Measurements from ENCODE around the gene INSYN2B.
A peak's percentile ranks its signal among the peaks of the same experiment; 100 is the strongest.

Gene INSYN2B

DNA sequence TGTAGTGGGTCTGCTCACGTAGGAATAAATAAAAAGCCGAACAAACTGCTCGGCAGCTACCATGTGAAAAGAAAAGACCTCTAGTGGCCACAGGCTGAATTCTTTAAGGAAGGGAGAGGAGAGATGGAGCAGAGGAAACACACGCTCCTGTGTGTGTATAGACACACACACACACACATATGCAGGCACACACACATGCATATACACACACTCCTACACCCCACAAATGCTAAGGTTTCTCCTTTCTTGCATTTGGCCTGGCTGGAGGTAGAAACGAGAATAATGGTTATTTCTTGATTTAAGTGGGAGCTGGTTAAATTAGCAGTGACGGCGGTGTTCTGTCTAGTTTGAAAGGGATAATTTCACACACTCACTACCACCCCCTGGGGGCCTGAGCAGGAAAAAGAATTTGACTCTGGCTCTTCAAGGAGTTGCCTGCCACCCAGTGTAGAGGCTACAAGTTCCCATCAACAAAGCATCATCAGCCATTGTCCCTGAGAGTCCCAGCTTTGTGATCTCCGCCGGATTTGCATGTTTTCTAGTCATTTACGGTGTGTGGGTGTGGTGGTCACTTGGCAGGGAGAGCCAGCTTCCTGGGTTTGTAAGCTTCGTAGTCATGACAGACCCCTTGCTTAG lies at the start of gene INSYN2B:
Gene INSYN2B (minus strand): TSS at position 78 of the 636 bp plus-strand sequence. CDS start 96,597 bp downstream, outside the sequence.
- DNase-seq (ENCODE audit: low read depth), result peak; percentile 71

DNA sequence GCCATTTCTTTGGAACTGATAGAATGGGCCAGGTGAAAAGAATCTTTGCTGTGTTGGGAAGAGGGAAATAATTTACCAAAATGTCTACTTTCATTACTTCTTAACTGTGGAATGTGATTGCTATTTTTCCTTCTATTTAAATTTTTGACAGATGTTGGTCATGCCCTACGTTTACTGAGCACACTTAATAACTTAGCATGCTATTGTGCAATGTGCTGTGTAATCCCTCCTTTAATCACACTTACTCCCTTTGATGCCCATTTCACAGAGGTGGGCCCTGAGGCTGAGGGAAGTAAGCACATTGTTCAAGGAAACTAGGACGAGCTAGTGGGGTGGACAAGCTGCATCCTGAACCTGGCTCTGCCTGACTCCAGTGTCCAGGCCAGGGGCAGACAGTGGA lies 47.8 kb upstream of the INSYN2B start:
- peak; percentile 0 for DNase-seq (ENCODE audit: low read depth)

DNA sequence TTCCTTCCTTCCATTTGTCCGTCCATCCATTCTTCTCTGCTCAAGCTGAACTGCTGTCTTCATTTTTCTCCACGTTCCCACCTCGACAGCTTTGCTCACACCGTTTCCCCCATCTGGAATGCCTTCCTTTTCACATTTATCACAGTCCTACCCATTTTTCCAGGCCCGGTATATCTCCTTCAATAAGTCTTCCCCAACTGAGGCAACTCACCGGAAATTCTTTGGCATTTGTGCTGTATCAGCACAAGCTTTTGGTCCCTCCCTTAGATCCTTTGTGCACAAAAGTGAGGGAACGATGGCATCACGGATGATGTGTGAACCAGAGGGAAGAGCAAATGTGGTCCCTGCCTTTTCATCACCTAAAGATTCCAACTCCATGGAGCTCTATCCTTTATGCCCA lies 45.6 kb upstream of the INSYN2B start:
- no peak for DNase-seq (ENCODE audit: low read depth)

DNA sequence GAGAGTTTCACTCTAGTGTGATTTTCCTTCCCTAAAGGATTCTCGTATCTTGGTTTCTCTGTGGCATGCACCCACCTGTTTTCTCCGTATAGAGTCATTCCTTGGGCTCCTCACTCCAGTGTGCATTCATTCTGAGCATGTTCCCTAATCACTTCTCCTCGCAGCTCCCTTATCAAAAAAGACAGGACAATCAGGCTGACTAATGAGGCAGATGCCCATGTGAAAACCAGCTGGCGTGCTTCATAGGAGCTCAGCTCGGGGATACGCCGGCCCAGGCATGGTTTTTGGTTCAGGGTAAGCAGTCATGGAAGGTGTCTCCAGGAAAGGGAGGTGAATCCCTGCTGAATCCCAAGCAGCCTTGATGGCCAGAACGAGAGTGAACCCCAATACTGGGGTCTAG lies 41.2 kb upstream of the INSYN2B start:
- no peak for DNase-seq (ENCODE audit: low read depth)

DNA sequence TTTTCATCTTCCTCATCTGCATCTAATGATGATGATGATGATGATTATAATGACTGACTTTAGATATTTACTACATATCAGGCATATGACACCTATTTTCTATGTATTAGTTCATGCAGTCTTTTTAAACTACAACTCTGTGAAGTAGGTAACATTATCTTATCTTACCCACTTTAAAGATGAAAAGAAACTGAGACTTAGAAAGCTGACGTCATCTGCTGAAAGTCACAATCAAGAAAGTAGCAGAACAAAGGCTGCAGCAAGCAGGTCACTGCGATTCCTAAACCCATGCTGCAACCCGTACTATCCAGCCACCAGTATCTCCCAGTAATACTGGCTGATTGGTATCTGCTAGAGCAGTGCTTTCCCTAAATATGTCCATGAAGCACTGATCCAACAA lies 40.1 kb upstream of the INSYN2B start:
- DNase-seq (ENCODE audit: low read depth), result no peak

DNA sequence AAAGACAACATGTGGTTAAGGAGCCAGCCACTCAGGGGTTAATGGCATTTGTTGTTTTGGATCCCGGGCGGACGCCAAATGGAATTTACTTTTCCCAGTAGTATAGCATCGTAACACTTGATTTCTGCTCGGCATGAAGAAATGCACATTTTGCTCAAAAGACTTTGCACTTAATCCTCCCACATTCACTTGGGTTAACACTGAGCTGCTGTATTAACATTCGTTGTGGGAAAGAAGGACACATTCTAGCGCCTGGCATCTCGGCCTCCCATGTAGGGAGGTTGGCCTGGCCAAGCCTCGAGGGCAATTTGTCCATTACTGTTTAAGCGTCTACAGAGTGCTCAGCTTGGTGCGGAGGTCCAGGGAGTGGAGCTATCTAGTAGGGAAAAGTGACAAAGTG lies 32.3 kb upstream of the INSYN2B start:
- DNase-seq (ENCODE audit: low read depth), result no peak

DNA sequence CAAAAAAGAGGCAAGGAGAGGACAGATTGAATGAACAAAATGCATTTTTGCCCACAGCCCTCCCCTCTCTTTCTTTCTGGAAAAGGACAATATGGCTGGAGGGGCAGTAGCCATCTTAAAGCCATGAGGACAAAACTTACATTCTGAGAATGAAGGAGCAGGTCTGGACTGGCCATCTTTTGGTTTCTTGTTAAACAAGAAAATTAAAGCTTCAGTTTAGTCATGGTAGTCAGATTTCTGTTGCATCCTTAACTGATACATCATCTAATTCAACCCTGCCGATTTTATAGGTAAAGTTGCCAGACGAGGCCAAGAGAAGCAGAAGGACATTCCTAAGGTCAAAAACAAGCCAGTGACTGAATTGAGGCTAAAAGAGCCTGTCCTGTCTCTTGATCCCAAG lies 31.5 kb upstream of the INSYN2B start:
- no peak for DNase-seq (ENCODE audit: low read depth)

DNA sequence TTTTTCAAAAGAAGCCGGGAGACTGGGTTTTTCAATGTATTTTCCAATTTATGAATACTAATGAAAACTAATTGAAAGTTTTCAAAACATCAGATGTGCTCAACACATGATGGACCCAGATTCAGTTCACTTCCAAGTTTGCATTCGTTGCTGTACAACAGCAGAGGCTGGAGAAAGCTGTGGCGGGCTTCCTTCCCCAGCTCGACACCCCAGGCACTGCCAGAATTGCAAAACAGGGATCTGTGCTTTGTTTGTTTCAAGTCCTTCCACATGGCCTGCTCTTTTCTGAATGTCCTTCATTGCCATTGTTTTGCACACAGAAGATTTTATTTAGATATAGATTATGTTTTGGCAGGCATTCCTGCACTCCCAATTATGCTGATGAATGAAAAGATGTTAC lies 30.3 kb upstream of the INSYN2B start:
- no peak for DNase-seq (ENCODE audit: low read depth)

DNA sequence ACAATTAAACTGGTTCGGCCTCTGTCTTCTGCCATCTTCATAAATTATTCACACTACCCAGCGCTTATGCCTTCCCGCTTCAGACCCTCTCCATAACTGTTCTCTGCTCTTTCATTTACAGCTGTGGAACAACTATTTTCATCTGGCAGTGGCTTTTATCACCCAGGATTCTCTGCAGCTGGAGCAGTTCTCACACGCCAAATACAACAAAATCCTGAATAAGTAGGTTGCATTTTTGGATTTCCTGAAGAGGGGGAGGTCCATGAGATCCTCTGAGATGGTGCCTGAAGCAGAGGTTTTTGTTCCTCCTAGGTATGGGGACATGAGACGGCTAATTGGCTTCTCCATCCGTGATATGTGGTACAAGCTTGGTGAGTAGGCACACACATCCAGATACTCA lies 28.1 kb upstream of the INSYN2B start:
- no peak for DNase-seq (ENCODE audit: low read depth)

DNA sequence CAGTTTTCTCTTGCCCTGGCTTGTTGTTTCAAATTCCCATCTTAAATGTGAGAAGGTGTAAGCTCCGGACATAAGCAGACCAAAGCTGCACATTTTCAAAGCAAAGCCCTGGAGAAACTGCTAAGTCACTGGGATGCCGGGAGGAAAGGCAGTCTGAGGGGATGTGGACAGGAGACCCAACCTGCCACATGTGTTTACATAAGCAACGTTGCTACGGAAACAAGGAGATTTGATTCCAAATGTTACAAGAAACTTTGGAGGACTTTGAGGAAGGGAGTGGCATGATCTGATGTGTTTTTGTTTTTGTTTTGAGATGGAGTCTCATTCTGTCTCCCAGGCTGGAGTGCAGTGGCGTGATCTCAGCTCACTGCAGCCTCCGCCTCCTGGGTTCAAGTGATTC lies 25.7 kb upstream of the INSYN2B start:
- no peak for DNase-seq (ENCODE audit: low read depth)

DNA sequence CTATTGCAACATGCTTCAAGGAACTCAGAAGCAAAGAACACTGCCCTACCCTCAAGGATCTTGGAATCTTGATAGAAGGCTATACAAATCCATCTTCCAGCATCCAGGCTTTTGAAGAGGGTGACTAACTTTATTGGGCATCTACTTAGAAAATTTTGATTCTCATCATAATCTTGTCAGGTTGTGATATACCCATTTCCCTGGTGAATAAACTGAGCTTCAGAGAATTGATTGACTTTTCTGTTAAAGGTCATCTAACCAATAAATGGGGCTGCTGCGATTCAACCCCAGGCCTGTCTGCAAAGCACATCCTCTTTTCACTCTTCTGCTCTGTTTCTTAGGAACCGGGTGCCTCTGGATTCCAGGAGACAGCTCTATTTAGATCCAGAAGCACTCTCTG lies 19.9 kb upstream of the INSYN2B start:
- no peak for DNase-seq (ENCODE audit: low read depth)

DNA sequence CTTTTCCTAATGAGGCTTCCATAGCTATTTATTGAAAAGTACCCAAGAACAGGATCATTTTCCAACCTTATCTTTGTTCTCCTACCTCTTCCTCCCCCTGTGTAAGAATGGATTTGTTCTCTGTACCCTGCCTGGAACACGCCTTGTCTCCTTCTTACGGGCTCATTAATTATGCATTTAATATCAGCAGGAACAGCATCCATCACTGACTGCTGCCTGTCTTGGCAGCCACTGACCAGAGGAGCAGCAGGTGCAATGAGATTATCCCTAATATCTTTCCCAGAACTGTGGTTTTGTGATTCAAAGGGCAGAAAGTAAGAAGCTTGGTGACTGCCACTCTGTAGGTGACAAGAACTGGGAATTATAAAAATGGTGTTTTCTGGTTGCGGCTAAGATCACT lies 19.3 kb upstream of the INSYN2B start:
- DNase-seq (ENCODE audit: low read depth), result no peak

DNA sequence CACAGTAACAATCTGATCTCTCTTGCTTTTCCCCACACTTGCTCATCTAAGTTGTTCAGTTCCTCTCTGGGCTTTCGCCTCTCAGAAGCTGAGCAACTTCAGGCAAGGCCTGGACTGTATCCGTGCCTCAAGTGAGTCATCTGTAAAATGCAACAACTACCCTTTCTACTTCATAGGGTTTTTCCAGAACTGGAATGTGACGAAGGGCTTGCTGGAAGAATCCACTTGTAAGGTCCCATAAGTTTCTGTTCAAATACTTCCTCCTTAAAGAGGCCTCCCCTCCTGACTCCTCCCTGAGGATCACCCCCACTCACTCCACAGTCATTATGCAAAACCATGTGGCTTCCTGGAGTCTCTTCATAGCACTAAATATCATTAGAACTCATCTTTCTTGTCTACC lies 17.5 kb upstream of the INSYN2B start:
- no peak for DNase-seq (ENCODE audit: low read depth)

DNA sequence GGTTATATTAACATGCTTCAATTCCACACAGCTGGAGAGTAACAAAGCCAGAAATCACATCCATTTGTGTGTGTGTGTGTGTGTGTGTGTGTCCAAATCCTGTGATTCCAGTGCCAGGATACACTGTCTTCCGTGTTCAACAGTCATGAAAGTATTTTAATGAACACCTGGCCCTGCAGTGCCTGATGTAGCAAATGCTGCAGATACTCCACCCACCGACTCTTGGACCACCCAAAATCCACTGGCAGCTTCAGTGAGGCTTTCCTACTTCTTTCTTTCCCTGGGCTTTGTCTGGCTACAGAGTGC lies 13.1 kb upstream of the INSYN2B start:
- no peak for DNase-seq (ENCODE audit: low read depth)

DNA sequence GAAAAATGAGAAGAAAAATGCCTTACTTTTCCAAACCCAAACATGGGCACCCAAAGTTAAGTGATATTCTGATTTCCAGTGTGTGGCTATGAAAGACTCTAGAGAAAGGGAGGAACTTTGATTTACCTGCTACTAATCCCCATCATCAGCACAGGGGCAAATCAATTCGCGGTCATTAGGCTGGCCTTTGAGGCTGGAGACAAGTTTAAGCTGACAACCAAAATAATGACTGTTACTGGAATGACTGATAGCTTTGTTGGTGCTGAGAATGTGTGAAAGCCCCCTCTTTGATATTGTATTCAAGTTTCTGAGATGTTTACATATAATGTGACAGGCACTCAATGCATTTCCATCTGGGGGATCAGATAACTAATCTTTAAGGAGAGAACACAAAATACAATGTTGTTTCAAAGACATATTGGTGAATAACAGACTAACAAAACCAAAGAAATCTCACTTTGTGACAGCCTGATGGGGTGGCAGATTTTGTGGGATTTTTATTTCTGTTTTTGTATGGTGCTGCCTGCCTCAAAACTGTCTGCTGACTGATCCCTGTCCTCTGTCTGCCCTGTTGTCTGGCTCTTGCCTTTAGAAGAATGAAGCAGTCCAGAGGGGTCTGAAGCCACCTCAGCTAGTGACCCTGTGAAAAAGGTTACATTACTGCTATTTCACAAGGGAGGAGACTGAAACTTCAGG lies 12.6 kb upstream of the INSYN2B start:
- no peak for DNase-seq (ENCODE audit: low read depth)

DNA sequence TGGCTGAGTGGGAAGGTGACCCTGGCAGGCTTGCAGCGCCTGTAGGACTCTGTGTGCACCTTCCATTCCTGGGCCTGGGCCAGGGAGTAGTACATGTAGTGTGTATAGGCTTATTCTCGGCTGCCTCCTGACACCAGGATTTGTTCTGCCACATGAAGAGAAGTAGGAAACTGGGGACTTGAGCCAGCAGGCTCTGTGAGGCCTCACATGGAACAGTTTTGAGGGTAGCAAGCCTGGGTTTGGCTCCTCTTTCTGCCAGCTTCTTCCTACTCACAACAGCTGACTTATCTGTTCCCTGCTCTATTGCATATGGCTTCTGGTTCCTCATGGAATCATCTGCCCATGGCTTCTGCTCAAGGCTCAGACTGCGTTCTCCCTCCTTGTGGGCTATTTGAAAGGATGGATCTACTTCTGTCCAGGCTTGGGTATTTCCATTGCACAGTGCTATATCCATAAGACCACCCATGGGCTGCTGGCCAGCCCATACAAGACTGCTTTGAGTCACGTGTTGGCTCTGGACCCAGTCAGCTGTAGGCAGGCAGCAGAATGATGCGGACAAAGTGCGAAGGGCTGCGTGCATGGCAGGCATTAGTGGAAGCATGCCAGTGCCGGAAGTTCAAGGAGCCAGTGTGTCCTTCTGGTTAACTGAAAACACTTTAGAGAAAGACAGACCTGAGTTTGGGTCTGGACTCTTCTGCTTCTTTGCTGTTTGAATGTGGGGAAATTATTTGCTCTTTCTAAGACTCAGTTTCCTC lies 11.0 kb upstream of the INSYN2B start:
- no peak for DNase-seq (ENCODE audit: low read depth)

DNA sequence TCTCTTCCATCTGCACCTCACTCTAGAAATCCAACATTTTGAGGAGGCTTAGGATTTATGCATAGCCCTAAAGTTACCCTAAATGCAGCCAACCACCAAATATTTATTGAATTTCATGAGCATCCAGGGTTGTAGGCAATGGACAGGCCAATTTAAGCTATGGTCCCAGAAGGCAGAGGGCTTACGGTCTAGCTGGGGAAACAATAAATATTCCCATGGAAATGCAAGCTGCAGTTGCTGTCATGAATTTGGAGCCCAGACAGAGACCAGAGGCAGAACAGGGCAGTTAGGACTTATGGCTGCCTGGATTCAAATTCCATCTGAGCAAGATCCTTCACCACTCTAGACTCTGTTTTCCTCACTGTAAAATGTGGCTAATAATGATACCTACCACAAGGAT lies 9.1 kb upstream of the INSYN2B start:
- DNase-seq (ENCODE audit: low read depth), result no peak

DNA sequence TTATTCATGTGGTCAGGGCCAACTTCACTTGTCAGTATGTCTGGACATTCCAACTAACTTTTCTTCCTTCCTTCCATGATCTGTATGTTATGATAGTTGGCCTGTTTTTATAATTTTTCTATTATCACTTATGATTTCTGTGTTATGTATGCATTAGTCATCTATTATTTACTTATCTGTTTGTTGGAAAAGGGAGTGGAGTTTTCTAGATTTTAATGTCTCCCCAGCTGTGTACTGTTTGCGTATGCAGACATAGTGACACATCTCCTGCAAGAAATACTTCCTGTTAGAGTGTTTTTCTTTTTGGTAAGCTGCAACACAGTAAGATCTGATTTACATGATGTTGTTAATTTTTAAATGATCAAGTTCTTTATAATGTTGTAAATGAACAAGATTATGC lies 8.7 kb upstream of the INSYN2B start:
- no peak for DNase-seq (ENCODE audit: low read depth)

DNA sequence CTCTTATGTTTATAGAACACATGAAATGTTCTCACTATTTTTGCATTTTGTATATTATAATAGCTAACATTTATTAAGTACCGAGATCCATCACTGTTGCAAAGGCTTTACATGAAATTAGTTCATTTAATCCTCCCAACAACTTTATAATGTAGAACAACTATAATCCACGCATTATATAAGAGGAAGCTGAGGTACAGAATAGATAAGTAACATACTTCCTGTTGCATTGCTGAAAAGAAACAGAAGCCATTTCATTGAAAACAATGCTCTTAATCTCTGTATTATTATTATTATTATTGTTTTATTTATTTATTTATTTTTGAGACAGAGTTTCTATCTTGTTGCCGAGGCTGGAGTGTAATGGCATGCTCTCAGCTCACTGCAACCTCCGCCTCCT lies 7.9 kb upstream of the INSYN2B start:
- no peak for DNase-seq (ENCODE audit: low read depth)

DNA sequence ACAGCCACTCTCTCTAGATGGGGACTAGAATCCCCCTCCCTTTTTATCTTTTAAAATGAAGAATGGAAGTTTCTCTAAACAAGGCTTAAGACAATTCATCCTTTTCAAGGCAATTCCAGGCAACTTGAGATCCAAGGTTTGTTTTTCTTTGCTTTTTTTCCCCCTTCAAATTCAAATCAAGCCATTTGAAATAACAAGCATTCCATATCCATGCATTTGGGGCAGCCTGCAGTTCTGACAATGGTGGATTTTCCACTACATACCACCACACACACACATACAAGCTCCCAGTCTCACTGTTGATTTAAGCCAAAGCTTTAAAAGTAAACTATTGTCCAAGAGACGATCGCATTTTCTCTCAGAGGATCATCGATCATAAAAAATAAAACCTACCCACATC lies 424 bp downstream of the INSYN2B start:
- DNase-seq (ENCODE audit: low read depth), result no peak

DNA sequence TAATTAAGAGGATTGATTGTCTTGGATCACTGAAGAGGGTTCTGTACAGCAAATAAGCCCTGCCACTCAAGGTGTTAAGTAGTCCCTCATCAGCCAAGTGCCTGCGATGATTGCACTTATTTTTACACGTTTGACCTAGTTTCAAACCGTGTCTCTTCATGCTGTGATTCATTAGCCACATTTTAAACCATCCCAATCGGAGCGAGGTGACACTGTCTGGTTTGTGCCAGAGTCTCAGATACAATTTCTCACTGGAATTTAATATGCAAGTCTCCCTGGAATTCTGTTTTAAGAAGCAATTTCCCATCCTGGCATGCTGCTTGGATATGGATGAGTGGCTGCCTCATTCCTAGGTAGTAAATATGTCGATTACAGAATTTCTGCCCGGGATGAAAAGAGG lies 1.6 kb downstream of the INSYN2B start:
- no peak for DNase-seq (ENCODE audit: low read depth)

DNA sequence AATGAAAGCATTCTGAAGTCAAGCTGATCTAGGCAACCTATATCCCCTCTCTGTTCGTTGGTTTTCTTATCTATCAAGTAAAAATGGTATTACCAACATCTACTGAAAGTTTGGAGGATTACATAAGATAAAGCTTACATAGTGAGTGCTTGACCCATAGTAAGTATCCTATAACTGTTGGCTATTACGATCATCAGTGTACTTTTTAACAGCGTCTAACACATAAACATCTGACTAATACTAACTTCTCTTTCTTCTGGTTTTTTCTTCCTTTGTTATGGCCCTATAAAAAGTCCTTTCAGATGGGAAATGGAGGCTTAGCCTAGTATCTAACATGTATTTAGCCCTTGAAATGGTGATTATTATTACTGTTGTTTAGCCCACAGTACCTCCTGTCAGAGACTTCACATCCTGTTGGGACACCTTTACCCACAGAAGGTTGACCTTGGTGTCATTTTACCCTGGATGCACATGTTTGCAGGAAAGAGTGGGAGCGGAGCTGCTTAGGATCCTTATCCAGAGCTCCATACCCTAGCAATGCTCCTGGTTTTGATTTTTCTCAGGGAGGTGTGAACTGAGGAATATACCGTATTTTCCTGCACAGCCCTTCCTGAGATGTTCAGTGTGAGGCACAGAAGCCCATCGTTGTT lies 6.0 kb downstream of the INSYN2B start:
- DNase-seq (ENCODE audit: low read depth), result no peak

DNA sequence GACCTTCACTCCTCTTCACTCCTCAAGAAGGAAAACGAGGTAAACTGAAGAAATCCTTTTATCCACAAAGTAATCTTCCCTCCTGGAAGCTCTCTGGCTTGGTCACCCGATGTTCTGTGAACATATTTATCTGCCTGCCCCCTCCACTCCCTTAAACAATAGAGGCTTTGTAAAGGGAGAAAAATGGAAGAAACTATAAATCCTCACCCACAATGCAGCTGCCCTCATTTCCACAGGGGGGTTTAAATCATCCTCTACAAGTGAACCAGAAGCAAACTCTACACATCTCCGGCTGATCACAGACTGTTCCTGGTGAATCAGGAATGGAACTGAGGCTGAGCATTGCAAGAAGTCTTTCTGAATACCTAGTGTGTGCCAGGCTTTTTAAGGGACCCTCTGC lies 7.2 kb downstream of the INSYN2B start:
- no peak for DNase-seq (ENCODE audit: low read depth)

Data from GM04503 (cell line).